HG03521 (cell line): Measurements from ENCODE around the gene MITF.

Experiments
- ATAC-seq: cut with Tn5 transposase; IDR thresholded peaks from one replicate; pipeline ENCODE4 v1.9.1; 2021; ENCODE audit warnings: mild to moderate bottlenecking, moderate library complexity; ENCODE audit not compliant: unreplicated experiment

The MITF gene

GRCh38 chr3:69753179-69753775 lies 14.0 kb downstream of the MITF start:
- no peak for ATAC-seq

- ATAC-seq: no peak
These were observed 16.5 kb downstream of the MITF start for GRCh38 chr3:69755795-69756194.

- no peak for ATAC-seq
These were observed 22.9 kb downstream of the MITF start for GRCh38 chr3:69761896-69762767.

- no peak for ATAC-seq
These were observed 23.5 kb downstream of the MITF start for GRCh38 chr3:69762768-69763229.

GRCh38 chr3:69763458-69763857 lies 24.2 kb downstream of the MITF start:
- ATAC-seq: no peak

GRCh38 chr3:69764121-69764741 lies 25.0 kb downstream of the MITF start:
- no peak for ATAC-seq

- ATAC-seq: no peak
These were observed 25.6 kb downstream of the MITF start for GRCh38 chr3:69764861-69765260.

- ATAC-seq: no peak
These were observed 27.4 kb downstream of the MITF start for GRCh38 chr3:69766638-69767037.

GRCh38 chr3:69767571-69767970 lies 28.3 kb downstream of the MITF start:
- ATAC-seq: no peak

GRCh38 chr3:69768438-69768837 lies 29.2 kb downstream of the MITF start:
- no peak for ATAC-seq

GRCh38 chr3:69770219-69770618 lies 31.0 kb downstream of the MITF start:
- ATAC-seq: no peak

GRCh38 chr3:69770976-69771634 lies 31.8 kb downstream of the MITF start:
- no peak for ATAC-seq

GRCh38 chr3:69772152-69772867 lies 33.0 kb downstream of the MITF start:
- ATAC-seq: no peak

GRCh38 chr3:69774029-69774428 lies 34.8 kb downstream of the MITF start:
- no peak for ATAC-seq

- no peak for ATAC-seq
These were observed 36.5 kb downstream of the MITF start for GRCh38 chr3:69775751-69776150.

- no peak for ATAC-seq
These were observed 37.0 kb downstream of the MITF start for GRCh38 chr3:69776289-69776688.

GRCh38 chr3:69776920-69777581 lies 37.8 kb downstream of the MITF start:
- ATAC-seq: no peak

GRCh38 chr3:69777582-69777967 lies 38.3 kb downstream of the MITF start:
- ATAC-seq: no peak

- no peak for ATAC-seq
These were observed 42.3 kb downstream of the MITF start for GRCh38 chr3:69781593-69781992.

- ATAC-seq: no peak
These were observed 45.8 kb downstream of the MITF start for GRCh38 chr3:69784954-69785514.
